ENCODE measurements around the gene ITGA1.

Gene ITGA1

GRCh38 chr5:52945040-52945439, 157.3 kb downstream of the ITGA1 start:
- DNase-seq (ENCODE audit: extremely low read depth, low read depth), result no peak
- TF ChIP-seq CTCF (IDR thresholded peaks at IDR 0.05; ENCODE audit: low read depth, low read length), result no peak

GRCh38 chr5:52947208-52947607, 159.5 kb downstream of the ITGA1 start:
- DNase-seq (ENCODE audit: extremely low read depth, low read depth), result no peak
- no peak for TF ChIP-seq CTCF (IDR thresholded peaks at IDR 0.05; ENCODE audit: low read depth, low read length)

- DNase-seq (ENCODE audit: extremely low read depth, low read depth), result no peak
These were observed 160.1 kb downstream of the ITGA1 start for GRCh38 chr5:52947851-52948250.

GRCh38 chr5:52948418-52949076, 160.8 kb downstream of the ITGA1 start:
- peak; percentile 69 for DNase-seq (ENCODE audit: extremely low read depth, low read depth)
- TF ChIP-seq CTCF (IDR thresholded peaks at IDR 0.05; ENCODE audit: low read depth, low read length), result peak; percentile 78

More at GRCh38 chr5:52947851-52948250, 160.1 kb downstream of the ITGA1 start:
- TF ChIP-seq CTCF (IDR thresholded peaks at IDR 0.05; ENCODE audit: low read depth, low read length), result no peak

GRCh38 chr5:52950686-52951085, 163.0 kb downstream of the ITGA1 start:
- no peak for DNase-seq (ENCODE audit: extremely low read depth, low read depth)
- TF ChIP-seq CTCF (IDR thresholded peaks at IDR 0.05; ENCODE audit: low read depth, low read length), result no peak

- no peak for TF ChIP-seq CTCF (IDR thresholded peaks at IDR 0.05; ENCODE audit: low read depth, low read length)
- DNase-seq (ENCODE audit: extremely low read depth, low read depth), result no peak
These were observed 164.8 kb downstream of the ITGA1 start for GRCh38 chr5:52952483-52952882.

GRCh38 chr5:52956014-52956413, 168.3 kb downstream of the ITGA1 start:
- no peak for TF ChIP-seq CTCF (IDR thresholded peaks at IDR 0.05; ENCODE audit: low read depth, low read length)

More at GRCh38 chr5:52956014-52956413, 168.3 kb downstream of the ITGA1 start:
- DNase-seq (ENCODE audit: extremely low read depth, low read depth), result no peak

All from AG09319 (cell line).